ENCODE data around the gene VCP. TPM values are rescaled to one million over a fixed set of nuclear protein-coding genes. Genes with fewer than 3 reads are reported as not detected.

Gene VCP
- total RNA-seq, 1 donor from 2014 or later: 296 TPM

DNA sequence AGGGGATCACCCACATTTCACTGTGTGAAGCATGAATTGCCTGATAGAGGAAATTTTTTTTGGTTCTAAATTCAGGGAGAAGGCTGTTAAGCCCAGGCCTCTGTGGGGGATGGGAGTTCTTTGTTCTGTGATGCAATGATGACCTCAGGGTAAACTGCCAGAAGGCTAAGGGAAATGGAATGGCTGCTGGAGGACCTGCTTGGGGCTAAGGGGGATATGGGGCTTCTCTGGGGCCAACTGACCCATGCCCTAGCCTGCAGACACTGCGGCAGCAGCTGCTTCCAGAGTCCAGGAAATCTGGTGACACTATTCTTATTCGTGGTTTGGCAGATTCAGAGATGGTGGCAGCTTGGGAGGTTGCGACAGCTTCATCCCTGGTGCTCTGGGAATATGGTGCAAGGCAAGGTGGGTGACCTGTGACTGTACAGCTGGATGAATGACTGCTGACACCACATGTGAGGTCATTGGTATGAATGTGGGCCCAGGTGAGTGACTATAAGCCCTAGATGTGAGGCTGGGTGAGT is 30.3 kb downstream of the VCP start:
- no peak for DNase-seq
- ChIA-PET CTCF (interaction anchor here (1.2 to 1.6 kb wide), 2 partner anchors 9 to 143 kb away, joined by 4 to 5 read pairs; no protein-coding TSS in a partner anchor), POLR2A (interaction anchor here (0.6 kb wide), 1 partner anchor 38 kb away, joined by 5 read pairs; no protein-coding TSS in a partner anchor)
- intact Hi-C loops (cut with micrococcal nuclease): no loop called here
- TF ChIP-seq, protein P1, sequence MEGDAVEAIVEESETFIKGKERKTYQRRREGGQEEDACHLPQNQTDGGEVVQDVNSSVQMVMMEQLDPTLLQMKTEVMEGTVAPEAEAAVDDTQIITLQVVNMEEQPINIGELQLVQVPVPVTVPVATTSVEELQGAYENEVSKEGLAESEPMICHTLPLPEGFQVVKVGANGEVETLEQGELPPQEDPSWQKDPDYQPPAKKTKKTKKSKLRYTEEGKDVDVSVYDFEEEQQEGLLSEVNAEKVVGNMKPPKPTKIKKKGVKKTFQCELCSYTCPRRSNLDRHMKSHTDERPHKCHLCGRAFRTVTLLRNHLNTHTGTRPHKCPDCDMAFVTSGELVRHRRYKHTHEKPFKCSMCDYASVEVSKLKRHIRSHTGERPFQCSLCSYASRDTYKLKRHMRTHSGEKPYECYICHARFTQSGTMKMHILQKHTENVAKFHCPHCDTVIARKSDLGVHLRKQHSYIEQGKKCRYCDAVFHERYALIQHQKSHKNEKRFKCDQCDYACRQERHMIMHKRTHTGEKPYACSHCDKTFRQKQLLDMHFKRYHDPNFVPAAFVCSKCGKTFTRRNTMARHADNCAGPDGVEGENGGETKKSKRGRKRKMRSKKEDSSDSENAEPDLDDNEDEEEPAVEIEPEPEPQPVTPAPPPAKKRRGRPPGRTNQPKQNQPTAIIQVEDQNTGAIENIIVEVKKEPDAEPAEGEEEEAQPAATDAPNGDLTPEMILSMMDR (IDR thresholded peaks at IDR 0.05): no peak
- Mint-ChIP-seq H3K36me3 (ENCODE audit: low read depth) (peaks cover 24% of the 10 kb centered on the region), H3K4me1 (no peaks in the 10 kb centered on the region), H3K27ac (peak overlapping the region; percentile 50), H3K27me3 (no peaks in the 10 kb centered on the region), H3K9me3 (no peaks in the 10 kb centered on the region), H3K4me3 (no peak overlapping the region)
- no peak for ATAC-seq (ENCODE audit: low read depth)

DNA sequence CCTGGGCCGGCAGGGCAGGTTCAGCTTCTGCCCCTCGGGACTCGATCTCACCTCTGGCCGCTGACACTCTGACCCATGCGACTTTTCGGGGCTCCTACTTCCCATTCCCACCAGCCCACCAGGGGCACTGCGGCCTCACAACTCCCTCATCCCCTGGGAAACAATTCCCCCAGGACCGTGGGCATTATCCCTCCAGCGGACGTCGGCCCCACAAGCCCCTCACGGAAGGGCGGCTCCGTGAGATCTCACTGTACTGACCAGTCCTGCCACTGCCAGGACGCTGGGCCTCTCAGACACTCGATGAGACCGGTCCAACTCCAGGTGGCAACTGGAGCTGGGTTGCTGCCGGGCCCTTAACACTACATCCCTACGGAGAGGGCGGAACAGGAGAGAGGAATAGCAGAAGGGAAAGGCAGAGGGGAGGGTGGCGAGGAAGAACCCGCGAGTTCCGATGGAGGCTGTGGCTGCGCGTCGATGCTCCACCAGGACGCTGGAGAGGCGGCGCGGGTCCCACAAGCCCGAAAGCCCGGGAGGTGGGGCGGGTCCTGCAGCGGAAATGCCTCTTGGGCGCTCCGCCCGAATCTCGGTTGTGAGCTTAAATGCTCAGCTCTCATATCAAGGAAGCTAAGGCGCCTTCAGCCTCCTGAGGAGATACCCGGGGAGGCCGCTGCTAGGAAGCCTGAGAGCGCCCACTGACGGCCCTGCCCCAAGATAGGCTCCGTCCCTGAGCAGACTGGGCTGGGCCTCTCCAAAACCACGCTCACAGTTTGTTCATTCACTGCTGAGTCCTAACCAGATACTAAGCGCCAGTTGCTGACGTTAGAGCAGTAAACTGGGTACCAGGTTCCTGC is 36.3 kb downstream of the VCP start:
- POLR2A ChIA-PET: interaction anchor here (0.7 kb wide), 1 partner anchor 15 kb away, joined by 3 read pairs; no protein-coding TSS in a partner anchor
- Mint-ChIP-seq H3K36me3 (ENCODE audit: low read depth) (peaks cover 2% of the 10 kb centered on the region), H3K4me1 (peaks cover 4% of the 10 kb centered on the region), H3K27me3 (no peaks in the 10 kb centered on the region), H3K27ac (no peak overlapping the region), H3K9me3 (no peaks in the 10 kb centered on the region), H3K4me3 (peak overlapping the region; percentile 50)
- DNase-seq: no peak
- peak; percentile 40 for ATAC-seq (ENCODE audit: low read depth)
- CTCF ChIA-PET: interaction anchor here (1.3 kb wide), 1 partner anchor 15 kb away, joined by 3 read pairs; no protein-coding TSS in a partner anchor
- intact Hi-C loops (cut with micrococcal nuclease): loop anchor here (1.0 kb wide), 1 partner anchor 15 kb away; no protein-coding TSS in a partner anchor
- TF ChIP-seq, protein P1 (IDR thresholded peaks at IDR 0.05): no peak

DNA sequence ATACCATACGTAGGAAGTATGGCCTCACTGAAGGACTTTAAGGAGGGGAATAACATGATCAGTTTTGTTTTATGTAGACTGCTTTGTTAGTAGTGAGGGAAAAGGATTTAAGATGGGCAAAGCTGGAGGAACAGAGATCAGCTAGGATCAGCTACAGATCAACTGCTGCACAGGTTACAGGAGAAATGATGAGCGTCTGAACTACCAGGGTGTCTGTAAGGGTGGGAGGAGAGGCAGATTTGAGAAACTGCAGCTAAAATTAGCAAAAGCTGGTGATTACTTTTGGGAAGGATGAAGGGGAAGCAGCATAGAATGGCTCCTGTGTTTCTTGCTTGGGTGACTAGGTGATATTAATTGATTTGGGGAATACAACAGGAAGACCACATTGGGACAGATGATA is 39.3 kb downstream of the VCP start:
- intact Hi-C loops (cut with micrococcal nuclease): no loop called here
- DNase-seq (no peak), ATAC-seq (ENCODE audit: low read depth) (no peak)
- H3K36me3 Mint-ChIP-seq (ENCODE audit: low read depth): peaks cover 2% of the 10 kb centered on the region
- CTCF ChIA-PET: interaction anchor here (0.9 kb wide), 1 partner anchor 134 kb away, joined by 3 read pairs; no protein-coding TSS in a partner anchor
- peaks cover 6% of the 10 kb centered on the region for H3K4me1 Mint-ChIP-seq
- no peak overlapping the region for H3K4me3 Mint-ChIP-seq
- no peaks in the 10 kb centered on the region for H3K9me3 Mint-ChIP-seq
- H3K27me3 Mint-ChIP-seq: no peaks in the 10 kb centered on the region
- TF ChIP-seq, protein P1 (IDR thresholded peaks at IDR 0.05): no peak
- POLR2A ChIA-PET: no interaction called here
- H3K27ac Mint-ChIP-seq: no peak overlapping the region

DNA sequence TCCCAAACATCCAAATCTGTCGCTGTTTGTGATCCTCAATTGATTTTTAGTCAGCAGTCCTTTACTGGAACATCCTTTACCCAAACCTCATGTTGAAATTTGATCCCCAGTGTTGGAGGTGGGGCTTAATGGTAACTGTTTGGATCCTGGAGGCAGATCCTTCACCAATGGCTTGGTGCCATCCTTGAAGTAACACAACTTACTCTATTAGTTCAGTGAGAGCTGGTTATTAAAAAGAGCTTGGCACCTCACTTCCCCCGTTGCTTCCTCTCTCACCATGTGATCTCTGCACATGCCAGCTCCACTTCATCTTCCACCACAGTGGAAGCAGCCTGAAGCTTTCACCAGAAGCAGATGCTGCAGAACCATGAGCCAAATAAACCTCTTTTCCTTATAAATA is 42.6 kb downstream of the VCP start:
- peaks cover 7% of the 10 kb centered on the region for H3K4me1 Mint-ChIP-seq
- intact Hi-C loops (cut with micrococcal nuclease): no loop called here
- DNase-seq: no peak
- no peak for ATAC-seq (ENCODE audit: low read depth)
- no peaks in the 10 kb centered on the region for H3K27me3 Mint-ChIP-seq
- ChIA-PET POLR2A (interaction anchor here (0.7 kb wide), 1 partner anchor 50 kb away, joined by 14 read pairs; the partner anchor contains the start of gene FANCG), CTCF (no interaction called here)
- H3K4me3 Mint-ChIP-seq: no peak overlapping the region
- TF ChIP-seq, protein P1 (IDR thresholded peaks at IDR 0.05): no peak
- no peaks in the 10 kb centered on the region for H3K36me3 Mint-ChIP-seq (ENCODE audit: low read depth)
- no peaks in the 10 kb centered on the region for H3K9me3 Mint-ChIP-seq
- no peak overlapping the region for H3K27ac Mint-ChIP-seq

DNA sequence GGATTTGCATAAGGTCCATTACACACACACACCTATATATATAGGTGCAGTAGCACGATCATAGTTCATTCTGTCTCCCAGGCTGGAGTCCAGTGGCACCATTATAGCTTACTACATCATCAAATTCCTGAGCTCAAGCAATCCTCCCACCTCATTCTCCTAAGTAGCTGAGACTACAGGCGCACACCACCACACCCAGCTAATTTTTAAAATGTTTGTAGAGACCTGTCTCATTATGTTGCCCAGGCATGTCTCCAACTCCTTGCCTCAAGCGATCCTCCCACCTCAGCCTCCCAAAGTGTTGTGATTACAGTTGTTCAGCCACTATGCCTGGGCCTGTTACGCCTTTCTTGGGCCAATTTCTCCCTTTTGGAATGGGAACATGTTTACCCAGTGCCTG is 43.2 kb downstream of the VCP start:
- CTCF ChIA-PET: no interaction called here
- Mint-ChIP-seq H3K27ac (no peak overlapping the region), H3K9me3 (no peaks in the 10 kb centered on the region)

More for the DNA sequence above, 43.2 kb downstream of the VCP start:
- Mint-ChIP-seq H3K27me3 (no peaks in the 10 kb centered on the region), H3K4me3 (no peak overlapping the region), H3K4me1 (peaks cover 7% of the 10 kb centered on the region), H3K36me3 (ENCODE audit: low read depth) (no peaks in the 10 kb centered on the region)
- TF ChIP-seq, protein P1 (IDR thresholded peaks at IDR 0.05): no peak
- POLR2A ChIA-PET: no interaction called here
- DNase-seq (no peak), ATAC-seq (ENCODE audit: low read depth) (no peak)
- intact Hi-C loops (cut with micrococcal nuclease): no loop called here
